ACHN (cell line): ENCODE measurements around the gene RAD51.

Experiments used
- DNase-seq: peaks from one replicate; pipeline ENCODE4 v3.0.0-alpha.2; 2015
- in situ Hi-C: cut with HindIII; loops from 2 replicates; pipeline ENCODE4 v1.10.0; 2017; ENCODE audit warnings: low sequenced_read_pairs, low pct_ligation_motif_present, low pct_unique_long_range_greater_than_20kb

RAD51 gene

DNA sequence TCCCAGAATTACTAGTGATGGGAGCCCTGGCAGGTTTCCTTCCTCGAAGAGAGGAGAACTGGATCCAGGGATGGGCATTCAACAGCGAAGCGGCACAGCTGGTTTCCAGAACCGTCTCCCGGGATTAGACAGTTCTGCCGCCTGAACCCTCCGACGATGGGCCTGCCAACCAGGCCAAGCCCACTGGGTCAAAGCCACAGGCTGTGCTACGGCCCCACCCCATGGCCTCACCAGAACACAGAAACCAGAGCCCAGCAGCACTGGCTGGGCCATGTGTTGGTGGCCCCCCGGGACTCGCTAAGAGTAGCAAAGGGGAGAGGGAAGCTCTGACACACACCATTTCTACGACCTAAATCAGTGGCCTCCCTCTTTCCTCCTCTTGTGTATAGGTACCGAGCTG, 77.0 kb downstream of the RAD51 start:
- DNase-seq: no peak
- in situ Hi-C loops: no loop called here

- no peak for DNase-seq
- in situ Hi-C loops: no loop called here
Observed at GRCh38 chr15:40773496-40773895, 78.5 kb downstream of the RAD51 start.

DNA sequence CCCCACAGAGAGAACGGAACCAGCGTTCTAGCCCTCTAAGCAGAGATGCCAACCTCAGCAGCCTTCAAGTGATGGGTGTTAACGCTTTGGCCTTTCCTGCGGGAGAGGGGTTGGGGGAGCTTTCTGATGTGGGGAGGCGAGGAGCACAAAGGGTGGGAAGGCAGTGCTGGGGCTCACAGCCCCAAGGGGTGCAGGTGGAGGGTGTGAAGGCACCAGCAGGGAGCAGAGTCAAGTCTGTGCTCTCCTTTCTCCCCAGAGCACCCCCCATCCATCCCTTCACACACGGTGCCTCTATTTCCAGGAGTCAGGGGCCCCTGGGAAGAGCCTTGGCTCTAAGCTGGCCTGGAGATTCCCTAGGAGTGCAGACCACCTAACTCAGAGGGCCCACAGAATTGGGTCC, 78.9 kb downstream of the RAD51 start:
- DNase-seq: no peak
- in situ Hi-C loops: no loop called here

GRCh38 chr15:40775007-40775406, 80.0 kb downstream of the RAD51 start:
- no peak for DNase-seq

GRCh38 chr15:40775740-40776536, 81.0 kb downstream of the RAD51 start:
- DNase-seq: no peak
- in situ Hi-C loops: no loop called here

More at GRCh38 chr15:40775007-40775406, 80.0 kb downstream of the RAD51 start:
- in situ Hi-C loops: no loop called here

- in situ Hi-C loops: no loop called here
- DNase-seq: peak; percentile 75
Observed at GRCh38 chr15:40776537-40777141, 81.7 kb downstream of the RAD51 start.
